GM21529 (cell line): Measurements from ENCODE around the gene NBPF1.
"Not testable (repeated sequence)": the region's sequence is repeated elsewhere in the genome, so short reads cannot be mapped to it uniquely, and the experiment has no call there.

ENCODE experiments used
- ATAC-seq: cut with Tn5 transposase; IDR thresholded peaks from one replicate; pipeline ENCODE4 v1.9.1; 2021; ENCODE audit not compliant: unreplicated experiment

Gene NBPF1

GRCh38 chr1:16519255-16519951 lies 94.0 kb downstream of the NBPF1 start:
- not testable (repeated sequence) for ATAC-seq

GRCh38 chr1:16518913-16519254 lies 94.5 kb downstream of the NBPF1 start:
- ATAC-seq = not testable (repeated sequence)

DNA sequence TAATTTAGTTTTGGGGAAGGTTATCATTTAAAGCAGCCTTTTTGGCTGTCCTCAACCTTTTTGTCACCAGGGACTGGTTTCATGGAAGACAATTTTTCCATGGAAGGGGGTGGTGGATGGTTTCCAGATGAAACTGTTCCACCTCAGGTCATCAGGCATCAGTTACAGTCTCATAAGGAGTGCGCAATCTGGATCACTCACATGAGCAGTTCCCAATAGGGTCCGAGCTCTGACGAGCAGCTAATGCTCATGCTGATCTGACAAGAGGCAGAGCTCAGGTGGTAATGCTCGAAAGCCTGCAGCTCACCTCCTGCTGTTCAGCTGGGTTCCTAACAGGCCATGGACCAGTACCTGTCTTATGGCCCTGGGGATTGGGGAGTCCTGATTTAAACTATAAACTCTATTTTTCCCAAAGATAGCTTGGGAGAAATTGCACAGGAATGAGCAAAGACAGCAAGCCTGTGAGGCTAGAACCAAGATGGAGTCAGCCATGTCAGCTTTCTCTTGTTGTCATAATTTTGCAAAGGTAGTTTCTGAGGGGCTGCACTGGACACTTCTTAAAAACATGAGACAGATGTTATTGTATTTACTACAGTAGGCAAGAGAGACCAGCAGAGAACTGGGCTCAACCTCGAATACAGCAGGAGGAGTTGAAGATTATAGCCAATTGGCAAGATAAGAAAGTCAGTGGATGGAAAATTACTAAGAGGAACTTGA lies 96.5 kb downstream of the NBPF1 start:
- not testable (repeated sequence) for ATAC-seq

GRCh38 chr1:16514107-16515055 lies 99.0 kb downstream of the NBPF1 start, which contains the start of gene RNU1-1:
RNU1-1 (minus strand) TSS chr1:16514285.
- not testable (repeated sequence) for ATAC-seq

DNA sequence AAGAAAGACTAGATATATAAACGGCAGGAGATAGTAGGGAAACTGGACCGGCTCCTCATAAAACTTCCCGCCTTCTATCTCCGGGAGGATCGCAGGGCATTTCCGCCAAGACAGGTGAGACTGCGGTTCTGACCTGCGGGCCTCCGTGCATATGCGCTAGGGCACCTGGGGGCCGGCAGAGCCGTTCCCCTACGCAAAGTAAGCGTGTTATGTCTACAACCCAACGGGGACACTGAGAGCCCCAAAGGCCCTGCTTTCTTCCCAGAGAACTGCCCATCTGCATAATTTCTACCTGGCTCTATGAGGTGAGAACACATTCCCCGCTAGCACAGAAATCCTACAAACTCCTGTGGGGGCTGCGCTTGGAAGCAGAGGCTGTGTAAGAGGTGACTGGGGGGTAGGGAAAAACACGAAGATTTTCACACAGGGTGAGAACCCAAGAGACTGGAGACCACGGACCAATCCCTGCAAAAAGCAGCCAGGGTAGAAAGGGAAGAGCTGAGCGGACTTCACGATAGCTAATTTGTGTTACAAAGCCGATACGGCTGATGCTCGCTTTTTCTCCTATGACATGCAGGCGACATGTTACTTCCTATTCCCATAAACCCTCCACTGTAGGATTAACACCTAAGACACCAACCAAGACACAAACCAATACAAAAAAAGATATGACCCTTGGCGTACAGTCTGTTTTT lies 99.8 kb downstream of the NBPF1 start:
- ATAC-seq = peak; percentile 94

- ATAC-seq = not testable (repeated sequence)
These were observed 100.5 kb downstream of the NBPF1 start for GRCh38 chr1:16512624-16513411.
